PFSK-1 (cell line): ENCODE results near the gene NOCT.

Source experiments
- POLR2AphosphoS5 ChIP-seq: IDR thresholded peaks from 2 replicates; pipeline ENCODE4 v1.6.1; 2012; ENCODE audit warnings: low read depth, mild to moderate bottlenecking, control low read depth, low read length, moderate library complexity
- REST ChIP-seq, 2 experiments: IDR thresholded peaks; 2 replicates each; pipeline versions ENCODE4 v1.6.1 to v1.8.0; 2011 to 2012; ENCODE audit warnings: low read depth in 2 of 2, low read length in 2 of 2, control low read depth in 1 of 2, inconsistent platforms in 1 of 2, mild to moderate bottlenecking in 1 of 2, moderate library complexity in 1 of 2; ENCODE audit not compliant: insufficient read depth in 1 of 2

- TF ChIP-seq REST (IDR thresholded peaks at IDR 0.05; ENCODE audit: insufficient read depth in 1 of 2, low read depth in 2 of 2, low read length in 2 of 2) (no peak), POLR2AphosphoS5 (no peak)
Observed at GRCh38 chr4:138978600-138978999, 37.0 kb upstream of the NOCT start.
